Measurements from ENCODE around the gene KIRREL3. TPM values are rescaled to one million over a fixed set of nuclear protein-coding genes. Genes with fewer than 3 reads are reported as not detected.
A peak's percentile ranks its signal among the peaks of the same experiment; 100 is the strongest.
"Not testable (repeated sequence)": the region's sequence is repeated elsewhere in the genome, so short reads cannot be mapped to it uniquely, and the experiment has no call there.

The KIRREL3 gene
- polyA plus RNA-seq, 1 donor (not counting 4 experiments of a cell fraction or from before 2014, with no cell fraction given): 0.04 TPM

DNA sequence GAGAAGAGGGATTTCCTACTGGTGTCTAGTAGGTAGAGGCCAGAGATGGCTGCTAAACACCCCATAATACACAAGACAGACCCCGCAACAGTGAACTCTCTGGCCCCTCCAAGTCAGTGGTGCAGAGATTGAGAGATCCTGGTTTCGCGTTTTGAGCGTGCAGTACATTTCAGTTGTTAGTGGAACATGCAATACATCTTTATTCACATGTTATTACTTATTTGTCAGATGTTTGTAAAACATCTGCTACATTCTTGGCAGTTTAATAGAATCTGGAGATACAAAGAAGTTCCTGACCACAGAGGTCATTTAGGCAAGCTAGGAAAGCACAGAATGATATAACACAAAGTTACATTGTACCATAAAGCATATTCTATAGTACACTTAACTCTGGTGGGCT lies 603.6 kb downstream of the KIRREL3 start:
- H3K27me3 ChIP-seq (ENCODE audit: control insufficient read depth, extremely low read depth, insufficient read depth, low read length): no peaks in the 10 kb centered on the region
- dilution Hi-C loops (cut with MboI; ENCODE audit: extremely low pct_ligation_motif_present, low sequenced_read_pairs): no loop called here
- H3K36me3 ChIP-seq (ENCODE audit: control insufficient read depth in 2 of 2, extremely low read depth in 1 of 2, insufficient read depth in 2 of 2, low read length in 2 of 2): no peaks in the 10 kb centered on the region
- peaks cover 26% of the 10 kb centered on the region for H3K4me1 ChIP-seq (ENCODE audit: control insufficient read depth, extremely low read depth, insufficient read depth, low read length)
- no peaks in the 10 kb centered on the region for H3K9me3 ChIP-seq (ENCODE audit: control insufficient read depth, low read depth, low read length)
- peaks cover 8% of the 10 kb centered on the region for H3K79me2 ChIP-seq (ENCODE audit: control insufficient read depth, insufficient read depth, low read length)
- H4K20me1 ChIP-seq (ENCODE audit: control insufficient read depth, extremely low read depth, insufficient read depth, low read length): no peaks in the 10 kb centered on the region
- TF ChIP-seq, protein P1, sequence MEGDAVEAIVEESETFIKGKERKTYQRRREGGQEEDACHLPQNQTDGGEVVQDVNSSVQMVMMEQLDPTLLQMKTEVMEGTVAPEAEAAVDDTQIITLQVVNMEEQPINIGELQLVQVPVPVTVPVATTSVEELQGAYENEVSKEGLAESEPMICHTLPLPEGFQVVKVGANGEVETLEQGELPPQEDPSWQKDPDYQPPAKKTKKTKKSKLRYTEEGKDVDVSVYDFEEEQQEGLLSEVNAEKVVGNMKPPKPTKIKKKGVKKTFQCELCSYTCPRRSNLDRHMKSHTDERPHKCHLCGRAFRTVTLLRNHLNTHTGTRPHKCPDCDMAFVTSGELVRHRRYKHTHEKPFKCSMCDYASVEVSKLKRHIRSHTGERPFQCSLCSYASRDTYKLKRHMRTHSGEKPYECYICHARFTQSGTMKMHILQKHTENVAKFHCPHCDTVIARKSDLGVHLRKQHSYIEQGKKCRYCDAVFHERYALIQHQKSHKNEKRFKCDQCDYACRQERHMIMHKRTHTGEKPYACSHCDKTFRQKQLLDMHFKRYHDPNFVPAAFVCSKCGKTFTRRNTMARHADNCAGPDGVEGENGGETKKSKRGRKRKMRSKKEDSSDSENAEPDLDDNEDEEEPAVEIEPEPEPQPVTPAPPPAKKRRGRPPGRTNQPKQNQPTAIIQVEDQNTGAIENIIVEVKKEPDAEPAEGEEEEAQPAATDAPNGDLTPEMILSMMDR (optimal IDR thresholded peaks at IDR 0.05 in 1 of 3, IDR thresholded peaks at IDR 0.05 in 1 of 3, conservative IDR thresholded peaks at IDR 0.05 in 1 of 3; ENCODE audit: extremely low read depth in 1 of 3, insufficient read depth in 2 of 3, low read length in 3 of 3): no peak
- no peak for TF ChIP-seq EZH2 (IDR thresholded peaks at IDR 0.05; ENCODE audit: low read length)
- H3K9ac ChIP-seq (ENCODE audit: control insufficient read depth, extremely low read depth, insufficient read depth, low read length): no peak overlapping the region
- FAIRE-seq: no peak
- no peak overlapping the region for H3K4me3 ChIP-seq (ENCODE audit: control insufficient read depth in 2 of 3, extremely low read depth in 1 of 3, insufficient read depth in 2 of 3, low read depth in 1 of 3, low read length in 3 of 3)
- H2AFZ ChIP-seq (ENCODE audit: control insufficient read depth, low read length): no peak overlapping the region
- no peaks in the 10 kb centered on the region for H3K9me1 ChIP-seq (ENCODE audit: control insufficient read depth, extremely low read depth, insufficient read depth, low read length)
- H3K4me2 ChIP-seq (ENCODE audit: control insufficient read depth, extremely low read depth, insufficient read depth, low read depth, low read length): no peak overlapping the region
- DNase-seq (ENCODE audit: low read depth, low spot score): no peak
- H3K27ac ChIP-seq (ENCODE audit: control insufficient read depth, insufficient read depth, low read length): no peak overlapping the region

DNA sequence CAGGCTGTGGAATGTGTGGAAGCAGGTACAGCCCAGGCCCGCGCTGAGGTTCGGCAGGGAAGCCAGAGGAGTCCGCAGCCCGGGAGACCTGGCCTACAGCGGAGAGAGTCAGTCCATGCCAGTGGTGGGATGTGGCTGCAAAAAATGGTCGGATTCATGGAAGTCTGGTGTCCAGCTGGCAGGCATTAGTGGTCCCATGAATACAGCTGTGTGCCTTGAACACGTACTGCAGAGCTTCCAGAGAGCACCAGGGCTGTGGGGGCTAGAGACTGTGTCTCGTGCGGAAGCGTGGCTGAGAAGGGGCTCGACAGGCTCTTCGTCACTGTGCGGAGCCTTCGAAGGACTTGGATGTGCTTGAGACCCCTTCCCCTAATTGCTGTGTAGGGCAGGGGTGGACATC lies 604.3 kb downstream of the KIRREL3 start:
- H4K20me1 ChIP-seq (ENCODE audit: control insufficient read depth, extremely low read depth, insufficient read depth, low read length); H3K9ac ChIP-seq (ENCODE audit: control insufficient read depth, extremely low read depth, insufficient read depth, low read length); DNase-seq (ENCODE audit: low read depth, low spot score); H3K9me3 ChIP-seq (ENCODE audit: control insufficient read depth, low read depth, low read length); H2AFZ ChIP-seq (ENCODE audit: control insufficient read depth, low read length); H3K4me3 ChIP-seq (ENCODE audit: control insufficient read depth in 2 of 3, extremely low read depth in 1 of 3, insufficient read depth in 2 of 3, low read depth in 1 of 3, low read length in 3 of 3); FAIRE-seq; H3K27me3 ChIP-seq (ENCODE audit: control insufficient read depth, extremely low read depth, insufficient read depth, low read length); H3K9me1 ChIP-seq (ENCODE audit: control insufficient read depth, extremely low read depth, insufficient read depth, low read length); H3K27ac ChIP-seq (ENCODE audit: control insufficient read depth, insufficient read depth, low read length); dilution Hi-C loops (cut with MboI; ENCODE audit: extremely low pct_ligation_motif_present, low sequenced_read_pairs); H3K36me3 ChIP-seq (ENCODE audit: control insufficient read depth in 2 of 2, extremely low read depth in 1 of 2, insufficient read depth in 2 of 2, low read length in 2 of 2); H3K4me2 ChIP-seq (ENCODE audit: control insufficient read depth, extremely low read depth, insufficient read depth, low read depth, low read length): not testable (repeated sequence)
- Histone ChIP-seq H3K79me2 (ENCODE audit: control insufficient read depth, insufficient read depth, low read length) (peaks cover 11% of the 10 kb centered on the region), H3K4me1 (ENCODE audit: control insufficient read depth, extremely low read depth, insufficient read depth, low read length) (peaks cover 33% of the 10 kb centered on the region)

DNA sequence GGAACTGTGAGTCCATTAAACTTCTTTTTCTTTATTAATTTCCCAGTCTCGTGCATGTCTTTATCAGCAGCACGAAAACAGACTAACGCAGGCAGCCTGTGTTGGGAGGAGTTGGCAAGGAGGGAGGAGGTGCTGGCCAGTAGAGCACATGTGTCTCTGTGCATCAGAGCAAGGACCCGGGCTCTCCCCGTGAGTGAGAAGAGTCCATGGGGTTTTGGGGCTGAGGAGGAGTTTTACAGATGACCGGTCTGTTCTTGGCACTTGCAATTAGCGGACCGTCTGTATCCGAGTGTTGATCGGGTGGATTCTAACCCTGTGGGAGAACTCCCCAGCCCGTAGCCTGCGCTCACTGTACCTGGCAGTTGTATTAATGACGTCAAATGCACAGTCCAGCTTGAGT lies 604.8 kb downstream of the KIRREL3 start:
- peaks cover 34% of the 10 kb centered on the region for H3K4me1 ChIP-seq (ENCODE audit: control insufficient read depth, extremely low read depth, insufficient read depth, low read length)
- H3K9ac ChIP-seq (ENCODE audit: control insufficient read depth, extremely low read depth, insufficient read depth, low read length); DNase-seq (ENCODE audit: low read depth, low spot score); H3K9me3 ChIP-seq (ENCODE audit: control insufficient read depth, low read depth, low read length); H4K20me1 ChIP-seq (ENCODE audit: control insufficient read depth, extremely low read depth, insufficient read depth, low read length); dilution Hi-C loops (cut with MboI; ENCODE audit: extremely low pct_ligation_motif_present, low sequenced_read_pairs); H3K36me3 ChIP-seq (ENCODE audit: control insufficient read depth in 2 of 2, extremely low read depth in 1 of 2, insufficient read depth in 2 of 2, low read length in 2 of 2); FAIRE-seq; H3K27ac ChIP-seq (ENCODE audit: control insufficient read depth, insufficient read depth, low read length); H3K4me3 ChIP-seq (ENCODE audit: control insufficient read depth in 2 of 3, extremely low read depth in 1 of 3, insufficient read depth in 2 of 3, low read depth in 1 of 3, low read length in 3 of 3); H3K4me2 ChIP-seq (ENCODE audit: control insufficient read depth, extremely low read depth, insufficient read depth, low read depth, low read length); H3K27me3 ChIP-seq (ENCODE audit: control insufficient read depth, extremely low read depth, insufficient read depth, low read length); H3K9me1 ChIP-seq (ENCODE audit: control insufficient read depth, extremely low read depth, insufficient read depth, low read length); H2AFZ ChIP-seq (ENCODE audit: control insufficient read depth, low read length): not testable (repeated sequence)
- H3K79me2 ChIP-seq (ENCODE audit: control insufficient read depth, insufficient read depth, low read length): peaks cover 14% of the 10 kb centered on the region

DNA sequence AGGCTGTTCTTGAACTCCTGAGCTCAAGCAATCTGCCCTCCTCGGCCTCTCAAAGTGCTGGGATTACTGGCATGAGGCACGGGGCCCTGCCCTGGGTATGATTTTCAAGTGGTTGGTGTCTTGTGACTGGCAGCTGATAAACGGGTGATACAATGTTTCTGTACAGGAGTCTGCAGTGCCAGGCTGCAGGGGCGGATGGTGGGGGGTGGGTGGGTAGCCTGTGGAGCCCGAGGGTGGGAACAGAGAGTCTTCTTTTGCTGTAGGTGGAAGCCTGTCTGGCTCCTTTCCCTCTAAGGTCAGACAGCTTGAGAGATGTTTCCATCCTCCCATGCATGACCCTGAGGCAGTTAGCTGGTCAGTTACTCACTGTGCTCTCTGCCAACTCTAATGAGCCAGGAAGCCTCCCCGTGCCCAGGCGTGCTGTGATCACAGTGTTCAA lies 605.9 kb downstream of the KIRREL3 start:
- peak; percentile 99 for FAIRE-seq
- Histone ChIP-seq H3K9ac (ENCODE audit: control insufficient read depth, extremely low read depth, insufficient read depth, low read length) (peak overlapping the region; percentile 46), H3K4me1 (ENCODE audit: control insufficient read depth, extremely low read depth, insufficient read depth, low read length) (peaks cover 34% of the 10 kb centered on the region), H3K27ac (ENCODE audit: control insufficient read depth, insufficient read depth, low read length) (peak overlapping the region; percentile 56), H3K79me2 (ENCODE audit: control insufficient read depth, insufficient read depth, low read length) (peaks cover 19% of the 10 kb centered on the region), H3K4me2 (ENCODE audit: control insufficient read depth, extremely low read depth, insufficient read depth, low read depth, low read length) (peak overlapping the region; percentile 59)
- dilution Hi-C loops (cut with MboI; ENCODE audit: extremely low pct_ligation_motif_present, low sequenced_read_pairs); H2AFZ ChIP-seq (ENCODE audit: control insufficient read depth, low read length); H3K9me3 ChIP-seq (ENCODE audit: control insufficient read depth, low read depth, low read length); H3K36me3 ChIP-seq (ENCODE audit: control insufficient read depth in 2 of 2, extremely low read depth in 1 of 2, insufficient read depth in 2 of 2, low read length in 2 of 2); H3K9me1 ChIP-seq (ENCODE audit: control insufficient read depth, extremely low read depth, insufficient read depth, low read length); DNase-seq (ENCODE audit: low read depth, low spot score); H4K20me1 ChIP-seq (ENCODE audit: control insufficient read depth, extremely low read depth, insufficient read depth, low read length); H3K4me3 ChIP-seq (ENCODE audit: control insufficient read depth in 2 of 3, extremely low read depth in 1 of 3, insufficient read depth in 2 of 3, low read depth in 1 of 3, low read length in 3 of 3); H3K27me3 ChIP-seq (ENCODE audit: control insufficient read depth, extremely low read depth, insufficient read depth, low read length): not testable (repeated sequence)
